ENCODE results near the gene LMX1B. TPM values are rescaled to one million over a fixed set of nuclear protein-coding genes. Genes with fewer than 3 reads are reported as not detected.

Gene LMX1B
- polyA plus RNA-seq, 1 donor (not counting 4 experiments of a cell fraction or from before 2014, with no cell fraction given) = 0.24 TPM

DNA sequence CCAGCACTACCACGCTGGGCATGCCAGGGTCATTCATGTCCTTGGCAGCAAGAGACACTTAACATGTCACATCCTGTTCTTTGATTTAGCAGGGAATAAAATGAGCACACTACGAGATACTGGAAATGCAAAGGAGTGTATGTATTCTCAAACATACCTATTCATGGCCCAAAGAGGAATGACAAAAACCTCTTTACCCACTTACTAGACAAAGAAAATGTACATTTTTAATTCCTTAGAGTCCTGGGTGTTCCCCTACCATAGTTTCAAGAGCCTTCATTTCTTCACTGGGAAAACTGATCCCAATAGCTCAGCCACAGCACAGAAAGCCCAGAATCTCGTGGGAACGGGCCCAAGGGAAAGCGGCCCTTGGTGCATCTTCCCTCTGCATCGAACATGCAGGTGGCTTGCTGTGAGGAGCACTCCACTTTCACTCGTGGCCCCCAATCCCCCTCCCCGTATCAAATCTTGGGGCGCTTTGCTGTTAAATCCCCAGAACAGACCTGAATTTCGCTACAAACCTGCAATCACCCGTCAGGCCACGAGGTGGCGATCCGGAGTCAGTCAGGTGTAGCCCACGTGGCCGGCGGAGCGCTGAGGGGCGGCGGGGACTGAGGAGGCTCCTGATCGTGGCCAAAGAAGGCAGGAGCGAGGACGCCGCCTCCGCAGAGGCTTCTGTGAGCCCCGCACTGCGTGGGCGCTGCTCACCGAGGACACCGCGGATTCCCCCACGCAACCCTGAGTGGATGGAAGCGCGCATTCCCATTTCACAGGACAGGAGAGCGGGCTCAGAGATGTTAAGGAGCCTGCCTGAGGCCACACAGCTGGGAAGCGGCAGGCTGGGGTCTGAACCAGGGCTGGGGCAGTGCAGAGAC lies 91.4 kb downstream of the LMX1B start:
- Histone ChIP-seq H3K9ac (ENCODE audit: control insufficient read depth, extremely low read depth, insufficient read depth, low read length) (peak overlapping the region; percentile 31), H3K27ac (ENCODE audit: control insufficient read depth, insufficient read depth, low read length) (no peak overlapping the region), H3K27me3 (ENCODE audit: control insufficient read depth, extremely low read depth, insufficient read depth, low read length) (peaks cover 21% of the 10 kb centered on the region), H3K4me3 (ENCODE audit: control insufficient read depth in 2 of 3, extremely low read depth in 1 of 3, insufficient read depth in 2 of 3, low read depth in 1 of 3, low read length in 3 of 3) (peak overlapping the region in 2 of 3 experiments; percentile 27 to 54), H4K20me1 (ENCODE audit: control insufficient read depth, extremely low read depth, insufficient read depth, low read length) (peaks cover 2% of the 10 kb centered on the region), H3K9me3 (ENCODE audit: control insufficient read depth, low read depth, low read length) (no peaks in the 10 kb centered on the region), H2AFZ (ENCODE audit: control insufficient read depth, low read length) (peak overlapping the region; percentile 82), H3K36me3 (ENCODE audit: control insufficient read depth in 2 of 2, extremely low read depth in 1 of 2, insufficient read depth in 2 of 2, low read length in 2 of 2) (no peaks in the 10 kb centered on the region), H3K79me2 (ENCODE audit: control insufficient read depth, insufficient read depth, low read length) (no peaks in the 10 kb centered on the region), H3K4me2 (ENCODE audit: control insufficient read depth, extremely low read depth, insufficient read depth, low read depth, low read length) (peak overlapping the region; percentile 54), H3K9me1 (ENCODE audit: control insufficient read depth, extremely low read depth, insufficient read depth, low read length) (no peaks in the 10 kb centered on the region), H3K4me1 (ENCODE audit: control insufficient read depth, extremely low read depth, insufficient read depth, low read length) (peaks cover 15% of the 10 kb centered on the region)
- TF ChIP-seq EZH2 (IDR thresholded peaks at IDR 0.05; ENCODE audit: low read length) = no peak
- TF ChIP-seq CTCF (optimal IDR thresholded peaks at IDR 0.05 in 1 of 3, IDR thresholded peaks at IDR 0.05 in 1 of 3, conservative IDR thresholded peaks at IDR 0.05 in 1 of 3; ENCODE audit: extremely low read depth in 1 of 3, insufficient read depth in 2 of 3, low read length in 3 of 3) = peak in 2 of 3 experiments; percentile 85 to 93
- FAIRE-seq = no peak
- dilution Hi-C loops (cut with MboI; ENCODE audit: extremely low pct_ligation_motif_present, low sequenced_read_pairs) = no loop called here
- no peak for DNase-seq (ENCODE audit: low read depth, low spot score)

- H3K4me3 ChIP-seq (ENCODE audit: control insufficient read depth in 2 of 3, extremely low read depth in 1 of 3, insufficient read depth in 2 of 3, low read depth in 1 of 3, low read length in 3 of 3) = peak overlapping the region in 1 of 3 experiments; percentile 27
- FAIRE-seq (no peak), DNase-seq (ENCODE audit: low read depth, low spot score) (no peak)
- no peak overlapping the region for H3K27ac ChIP-seq (ENCODE audit: control insufficient read depth, insufficient read depth, low read length)
- H4K20me1 ChIP-seq (ENCODE audit: control insufficient read depth, extremely low read depth, insufficient read depth, low read length) = peaks cover 2% of the 10 kb centered on the region
- no peaks in the 10 kb centered on the region for H3K9me1 ChIP-seq (ENCODE audit: control insufficient read depth, extremely low read depth, insufficient read depth, low read length)
- H3K27me3 ChIP-seq (ENCODE audit: control insufficient read depth, extremely low read depth, insufficient read depth, low read length) = peaks cover 21% of the 10 kb centered on the region
- peak overlapping the region; percentile 31 for H3K9ac ChIP-seq (ENCODE audit: control insufficient read depth, extremely low read depth, insufficient read depth, low read length)
- peaks cover 15% of the 10 kb centered on the region for H3K4me1 ChIP-seq (ENCODE audit: control insufficient read depth, extremely low read depth, insufficient read depth, low read length)
- peak overlapping the region; percentile 82 for H2AFZ ChIP-seq (ENCODE audit: control insufficient read depth, low read length)
- H3K9me3 ChIP-seq (ENCODE audit: control insufficient read depth, low read depth, low read length) = no peaks in the 10 kb centered on the region
- H3K4me2 ChIP-seq (ENCODE audit: control insufficient read depth, extremely low read depth, insufficient read depth, low read depth, low read length) = peak overlapping the region; percentile 54
- no peak for TF ChIP-seq EZH2 (IDR thresholded peaks at IDR 0.05; ENCODE audit: low read length)
- peak in 2 of 3 experiments; percentile 71 to 93 for TF ChIP-seq CTCF (optimal IDR thresholded peaks at IDR 0.05 in 1 of 3, IDR thresholded peaks at IDR 0.05 in 1 of 3, conservative IDR thresholded peaks at IDR 0.05 in 1 of 3; ENCODE audit: extremely low read depth in 1 of 3, insufficient read depth in 2 of 3, low read length in 3 of 3)
- dilution Hi-C loops (cut with MboI; ENCODE audit: extremely low pct_ligation_motif_present, low sequenced_read_pairs) = no loop called here
- H3K79me2 ChIP-seq (ENCODE audit: control insufficient read depth, insufficient read depth, low read length) = no peaks in the 10 kb centered on the region
- no peaks in the 10 kb centered on the region for H3K36me3 ChIP-seq (ENCODE audit: control insufficient read depth in 2 of 2, extremely low read depth in 1 of 2, insufficient read depth in 2 of 2, low read length in 2 of 2)
These were observed 92.3 kb downstream of the LMX1B start for GRCh38 chr9:126705767-126706697.
